Left ventricle myocardium inferior (tissue), 1 donor: ENCODE data around the gene MAP3K7CL. TPM values are rescaled to one million over a fixed set of nuclear protein-coding genes. Genes with fewer than 3 reads are reported as not detected.
A peak's percentile ranks its signal among the peaks of the same experiment; 100 is the strongest.

Source experiments
- DNase-seq: peaks from one replicate; pipeline ENCODE4 v3.0.0-alpha.2; 2020
- H3K27ac ChIP-seq: fragments of 200-600 bp; replicated peaks from 2 replicates; pipeline ENCODE4 v1.8.0; 2021
- H3K27me3 ChIP-seq: fragments of 200-600 bp; 2 replicates; pipeline ENCODE4 v1.8.0; 2021; ENCODE audit warnings: low read depth
- H3K36me3 ChIP-seq: fragments of 200-600 bp; 2 replicates; pipeline ENCODE4 v1.8.0; 2021
- H3K4me1 ChIP-seq: fragments of 200-600 bp; 2 replicates; pipeline ENCODE4 v1.8.0; 2021
- H3K4me3 ChIP-seq: fragments of 200-600 bp; 2 replicates; pipeline ENCODE4 v1.8.0; 2021; ENCODE audit warnings: mild to moderate bottlenecking, moderate library complexity
- H3K9me3 ChIP-seq: fragments of 200-600 bp; replicated peaks from 2 replicates; pipeline ENCODE4 v1.8.0; 2021
- CTCF ChIP-seq: fragments of 200-600 bp; IDR thresholded peaks from 2 replicates; pipeline ENCODE4 v1.8.0; 2021; ENCODE audit warnings: antibody characterized with exemption, mild to moderate bottlenecking, borderline replicate concordance
- intact Hi-C: fragments of 100-400 bp; cut with micrococcal nuclease; formaldehyde crosslinking; loops from one replicate; pipeline ENCODE4 v1.11.0; 2022
- total RNA-seq: library from RNA; stranded (reverse); fragmentation: NEBNext Ultra II Directional; extraction: Animal tissue kit (Norgen Biotek cat#: 25700); gene quantifications from one replicate; pipeline ENCODE4 v1.2.1, GENCODE V29; 2021
- donor health status: DM: no; HTN: yes; CAD: no; lungs with severe emphysema.

MAP3K7CL gene
- total RNA-seq, 1 donor from 2014 or later: 2.1 TPM

- intact Hi-C loops: no loop called here
- Histone ChIP-seq H3K4me1 (peaks cover 6% of the 10 kb centered on the region), H3K9me3 (no peaks in the 10 kb centered on the region), H3K27me3 (no peaks in the 10 kb centered on the region), H3K4me3 (no peak overlapping the region), H3K27ac (no peak overlapping the region), H3K36me3 (no peaks in the 10 kb centered on the region)
- DNase-seq: no peak
- TF ChIP-seq CTCF: no peak
Observed at GRCh38 chr21:29189353-29189752, 58.9 kb downstream of the MAP3K7CL start.

GRCh38 chr21:29190923-29191331, 60.5 kb downstream of the MAP3K7CL start:
- DNase-seq: no peak
- no peak for TF ChIP-seq CTCF
- Histone ChIP-seq H3K27ac (no peak overlapping the region), H3K4me3 (no peak overlapping the region), H3K36me3 (no peaks in the 10 kb centered on the region), H3K27me3 (no peaks in the 10 kb centered on the region), H3K4me1 (peaks cover 19% of the 10 kb centered on the region), H3K9me3 (no peaks in the 10 kb centered on the region)
- intact Hi-C loops: no loop called here

GRCh38 chr21:29193072-29193471, 62.6 kb downstream of the MAP3K7CL start:
- Histone ChIP-seq H3K4me1 (peaks cover 29% of the 10 kb centered on the region), H3K27me3 (no peaks in the 10 kb centered on the region), H3K36me3 (no peaks in the 10 kb centered on the region), H3K4me3 (peak overlapping the region; percentile 58), H3K27ac (peak overlapping the region; percentile 56), H3K9me3 (no peaks in the 10 kb centered on the region)
- peak; percentile 30 for DNase-seq
- no peak for TF ChIP-seq CTCF
- intact Hi-C loops: no loop called here

- Histone ChIP-seq H3K4me3 (peak overlapping the region; percentile 58), H3K27ac (peak overlapping the region; percentile 56), H3K9me3 (no peaks in the 10 kb centered on the region), H3K36me3 (no peaks in the 10 kb centered on the region), H3K4me1 (peaks cover 29% of the 10 kb centered on the region), H3K27me3 (no peaks in the 10 kb centered on the region)
- no peak for TF ChIP-seq CTCF
- DNase-seq: no peak
- intact Hi-C loops: no loop called here
Observed at GRCh38 chr21:29193901-29194300, 63.5 kb downstream of the MAP3K7CL start.

GRCh38 chr21:29194342-29194741, 63.9 kb downstream of the MAP3K7CL start:
- no peak for TF ChIP-seq CTCF
- no peaks in the 10 kb centered on the region for H3K27me3 ChIP-seq
- H3K4me1 ChIP-seq: peaks cover 29% of the 10 kb centered on the region
- no peaks in the 10 kb centered on the region for H3K36me3 ChIP-seq
- H3K27ac ChIP-seq: peak overlapping the region; percentile 57
- no peak for DNase-seq
- intact Hi-C loops: no loop called here
- no peaks in the 10 kb centered on the region for H3K9me3 ChIP-seq
- peak overlapping the region; percentile 58 for H3K4me3 ChIP-seq

GRCh38 chr21:29194847-29195246, 64.4 kb downstream of the MAP3K7CL start:
- peak overlapping the region; percentile 58 for H3K4me3 ChIP-seq
- peaks cover 2% of the 10 kb centered on the region for H3K9me3 ChIP-seq
- H3K27me3 ChIP-seq: no peaks in the 10 kb centered on the region
- H3K27ac ChIP-seq: peak overlapping the region; percentile 57
- intact Hi-C loops: no loop called here
- no peak for DNase-seq
- no peak for TF ChIP-seq CTCF
- no peaks in the 10 kb centered on the region for H3K36me3 ChIP-seq
- peaks cover 29% of the 10 kb centered on the region for H3K4me1 ChIP-seq
